B cell (primary cell): ENCODE measurements around the gene TBC1D17. TPM values are rescaled to one million over a fixed set of nuclear protein-coding genes. Genes with fewer than 3 reads are reported as not detected.

Experiments used
- ATAC-seq: fragments of 200-7000 bp; cut with Tn5 transposase; one replicate; pipeline ENCODE4 v1.10.0; 2021; ENCODE audit warnings: low read depth, mild to moderate bottlenecking, moderate number of reproducible peaks, moderate library complexity
- CTCF ChIA-PET: fragments of 350-600 bp; sonication (Branson Sonifier 250); formaldehyde crosslinking; loops from one replicate; lab custom pipeline; 2021; ENCODE audit warnings: antibody characterized with exemption, inconsistent platforms; lab: Charles Lee
- POLR2A ChIA-PET: fragments of 350-600 bp; sonication (Branson Sonifier 250); formaldehyde crosslinking; loops from one replicate; lab custom pipeline; 2021; ENCODE audit warnings: antibody characterized with exemption; lab: Charles Lee
- DNase-seq: peaks from one replicate; pipeline ENCODE4 v3.0.0; 2013
- H2AFZ ChIP-seq: 2 replicates; pipeline ENCODE4 v1.6.1; 2012; ENCODE audit warnings: mild to moderate bottlenecking, low read depth, low read length; ENCODE audit not compliant: insufficient read depth, poor library complexity, severe bottlenecking
- H3K27ac ChIP-seq, 2 donors: 1 replicate in 1 of 2; 2 replicates in 1 of 2; pipeline ENCODE4 v1.5.1; 2012 to 2013; ENCODE audit warnings: low read length in 2 of 2, mild to moderate bottlenecking in 2 of 2, moderate library complexity in 1 of 2
- H3K27me3 ChIP-seq, 4 experiments: fragments of 200-600 bp in 1 of 4; sonication (generic) in 1 of 4; replicated peaks in 1 of 4; 1 replicate in 2 of 4; 2 replicates in 2 of 4; pipeline versions ENCODE4 v1.6.1 to v1.7.0; 2013 to 2016; ENCODE audit warnings: low read length in 3 of 4, mild to moderate bottlenecking in 2 of 4, mixed read lengths in 1 of 4, moderate library complexity in 1 of 4; ENCODE audit not compliant: insufficient read depth in 4 of 4, control insufficient read depth in 3 of 4; ENCODE audit errors: control extremely low read depth in 1 of 4
- H3K36me3 ChIP-seq, 2 experiments: replicated peaks in 1 of 2; 1 replicate in 1 of 2; 2 replicates in 1 of 2; pipeline versions ENCODE4 v1.6.1 to v1.7.1; 2013; ENCODE audit warnings: low read length in 1 of 2; ENCODE audit not compliant: insufficient read depth in 2 of 2, control insufficient read depth in 1 of 2; ENCODE audit errors: control extremely low read depth in 1 of 2, extremely low read depth in 1 of 2
- H3K4me1 ChIP-seq, 2 donors: fragments of 200-600 bp in 1 of 2; sonication (generic) in 1 of 2; 1 replicate in 1 of 2; 2 replicates in 1 of 2; pipeline versions ENCODE4 v1.5.1 to v1.6.1; 2013 to 2017; ENCODE audit warnings: low read length in 2 of 2; ENCODE audit not compliant: control insufficient read depth in 2 of 2, insufficient read depth in 2 of 2
- H3K4me2 ChIP-seq: replicated peaks from 2 replicates; pipeline ENCODE3; 2012; ENCODE audit warnings: mild to moderate bottlenecking, low read depth, low read length; ENCODE audit not compliant: poor library complexity, severe bottlenecking
- H3K4me3 ChIP-seq, 5 experiments: fragments of 200-600 bp in 1 of 5; sonication (generic) in 1 of 5; 1 replicate in 3 of 5; 2 replicates in 2 of 5; pipeline versions ENCODE4 v1.5.1 to v1.7.0; 2011 to 2016; ENCODE audit warnings: low read length in 4 of 5, mild to moderate bottlenecking in 4 of 5, low read depth in 2 of 5, control low read depth in 1 of 5, moderate library complexity in 1 of 5; ENCODE audit not compliant: insufficient read depth in 1 of 5; ENCODE audit errors: control extremely low read depth in 1 of 5, extremely low read depth in 1 of 5
- H3K79me2 ChIP-seq: fragments of 200-600 bp; sonication (generic); one replicate; pipeline ENCODE4 v1.6.0; 2016; ENCODE audit warnings: low read length; ENCODE audit not compliant: control insufficient read depth, insufficient read depth
- H3K9ac ChIP-seq: fragments of 200-600 bp; sonication (generic); 2 replicates; pipeline ENCODE4 v1.6.1; 2017; ENCODE audit warnings: mild to moderate bottlenecking, low read length, moderate library complexity
- H3K9me3 ChIP-seq, 3 donors: one replicate each; pipeline versions ENCODE4 v1.6.1 to v1.7.1; 2013; ENCODE audit warnings: low read length in 2 of 3; ENCODE audit not compliant: control insufficient read depth in 2 of 3, insufficient read depth in 1 of 3; ENCODE audit errors: control extremely low read depth in 1 of 3
- H4K20me1 ChIP-seq: 2 replicates; pipeline ENCODE4 v1.6.0; 2012; ENCODE audit warnings: mild to moderate bottlenecking, low read length; ENCODE audit not compliant: insufficient read depth, control insufficient read depth, poor library complexity, severe bottlenecking
- H3K27ac Mint-ChIP-seq: one replicate; pipeline ENCODE4 v1.8.0; 2021; ENCODE audit warnings: mixed read lengths
- H3K27me3 Mint-ChIP-seq: one replicate; pipeline ENCODE4 v1.8.0; 2021; ENCODE audit warnings: mixed read lengths
- H3K4me1 Mint-ChIP-seq: one replicate; pipeline ENCODE4 v1.8.0; 2021; ENCODE audit warnings: mixed read lengths
- H3K4me3 Mint-ChIP-seq: one replicate; pipeline ENCODE4 v1.8.0; 2021; ENCODE audit warnings: mixed read lengths
- H3K9me3 Mint-ChIP-seq: one replicate; pipeline ENCODE4 v1.8.0; 2022; ENCODE audit warnings: mixed read lengths; ENCODE audit not compliant: insufficient read depth
- EZH2 ChIP-seq: IDR thresholded peaks from 2 replicates; pipeline ENCODE4 v1.6.1; 2012; ENCODE audit warnings: borderline replicate concordance, low read depth, mild to moderate bottlenecking, moderate library complexity, low read length; ENCODE audit not compliant: insufficient read depth, poor library complexity, severe bottlenecking
- WGBS: methylation state at CpG from one replicate; pipeline ENCODE4 v1.1.5; 2013; ENCODE audit warnings: missing lambda C conversion rate; ENCODE audit not compliant: insufficient coverage; 5-methylcytosine and 5-hydroxymethylcytosine counted together
- intact Hi-C: fragments of 100-400 bp; cut with micrococcal nuclease; formaldehyde crosslinking; loops from one replicate; pipeline ENCODE4 v1.10.0; 2022
- polyA plus RNA-seq: library from polyadenylated mRNA; depleted of rRNA; stranded (reverse); fragments of >200 nt; gene quantifications from 2 replicates; pipeline ENCODE4 v1.2.3, GENCODE V29; 2012
- total RNA-seq, 2 donors: library from RNA; stranded (reverse); fragments of 120-200 nt in 1 of 2; gene quantifications; 1 replicate in 1 of 2; 2 replicates in 1 of 2; pipeline versions ENCODE4 v1.2.3 to v1.2.4, GENCODE V29; 2013 to 2022
- TF ChIP-seq, protein P1 (sequence below): fragments of 200-600 bp; IDR thresholded peaks from one replicate; pipeline ENCODE4 v1.8.0; 2022; ENCODE audit warnings: antibody characterized with exemption, mild to moderate bottlenecking

The TBC1D17 gene
- total and polyA plus RNA-seq, 2 donors (not counting 1 experiment from before 2014, with no cell fraction given): 85.7 to 98.7 TPM

DNA sequence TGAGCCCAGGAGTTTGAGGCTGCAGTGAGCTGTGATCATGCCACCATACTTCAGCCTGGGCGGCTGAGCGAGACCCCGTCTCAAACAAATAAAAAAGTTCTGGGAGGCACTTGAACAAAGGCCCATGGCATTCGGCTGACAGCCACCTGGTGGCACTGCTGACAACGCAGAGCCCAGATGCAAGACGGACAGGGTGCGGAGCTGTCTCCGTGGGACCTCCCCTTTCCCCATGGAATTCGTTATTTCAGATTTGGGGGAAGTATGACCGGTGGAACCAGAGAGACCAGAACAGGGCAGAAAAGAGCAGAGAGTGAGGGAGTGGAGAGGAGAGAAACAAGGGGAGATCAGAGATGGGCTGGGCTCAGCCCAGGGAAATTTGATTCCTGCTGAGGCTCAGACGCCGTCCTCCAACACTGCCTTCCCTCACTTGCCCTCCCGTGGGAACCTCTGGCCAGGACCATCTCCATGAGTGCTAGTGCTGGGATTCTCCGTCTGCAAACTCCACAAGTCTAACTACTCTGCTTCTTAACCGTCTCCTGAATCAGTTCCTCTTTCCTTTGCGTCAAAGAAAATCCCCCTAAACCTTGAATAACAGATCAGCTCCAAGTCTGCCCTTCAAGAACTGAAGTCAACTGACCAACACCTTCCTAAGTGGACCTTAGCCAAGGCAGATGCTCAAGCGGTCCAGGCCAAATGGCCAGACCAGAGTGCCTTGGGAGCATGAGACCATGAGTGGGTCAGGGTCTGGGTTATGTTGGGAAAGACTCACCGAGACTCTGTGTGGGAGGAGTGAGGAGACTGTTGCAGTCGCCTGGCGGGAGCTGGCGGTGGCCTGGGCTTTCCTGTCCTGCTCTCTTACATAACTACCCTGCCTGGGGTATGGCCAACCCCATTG, 39.6 kb downstream of the TBC1D17 start:
- ATAC-seq: peak; percentile 67
- Mint-ChIP-seq H3K4me1 (peaks cover 54% of the 10 kb centered on the region), H3K9me3 (no peaks in the 10 kb centered on the region), H3K27me3 (no peaks in the 10 kb centered on the region), H3K27ac (peak overlapping the region; percentile 95), H3K4me3 (peak overlapping the region; percentile 88)
- H3K9me3 ChIP-seq: peaks cover 0 to 3% (median 0%) of the 10 kb centered on the region in 3 donors
- H2AFZ ChIP-seq: no peak overlapping the region
- no peaks in the 10 kb centered on the region for H3K27me3 ChIP-seq
- TF ChIP-seq, protein P1, sequence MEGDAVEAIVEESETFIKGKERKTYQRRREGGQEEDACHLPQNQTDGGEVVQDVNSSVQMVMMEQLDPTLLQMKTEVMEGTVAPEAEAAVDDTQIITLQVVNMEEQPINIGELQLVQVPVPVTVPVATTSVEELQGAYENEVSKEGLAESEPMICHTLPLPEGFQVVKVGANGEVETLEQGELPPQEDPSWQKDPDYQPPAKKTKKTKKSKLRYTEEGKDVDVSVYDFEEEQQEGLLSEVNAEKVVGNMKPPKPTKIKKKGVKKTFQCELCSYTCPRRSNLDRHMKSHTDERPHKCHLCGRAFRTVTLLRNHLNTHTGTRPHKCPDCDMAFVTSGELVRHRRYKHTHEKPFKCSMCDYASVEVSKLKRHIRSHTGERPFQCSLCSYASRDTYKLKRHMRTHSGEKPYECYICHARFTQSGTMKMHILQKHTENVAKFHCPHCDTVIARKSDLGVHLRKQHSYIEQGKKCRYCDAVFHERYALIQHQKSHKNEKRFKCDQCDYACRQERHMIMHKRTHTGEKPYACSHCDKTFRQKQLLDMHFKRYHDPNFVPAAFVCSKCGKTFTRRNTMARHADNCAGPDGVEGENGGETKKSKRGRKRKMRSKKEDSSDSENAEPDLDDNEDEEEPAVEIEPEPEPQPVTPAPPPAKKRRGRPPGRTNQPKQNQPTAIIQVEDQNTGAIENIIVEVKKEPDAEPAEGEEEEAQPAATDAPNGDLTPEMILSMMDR: peak; percentile 47
- TF ChIP-seq EZH2: no peak
- H4K20me1 ChIP-seq: peaks cover 55% of the 10 kb centered on the region
- peak overlapping the region; percentile 27 for H3K4me2 ChIP-seq
- H3K79me2 ChIP-seq: peaks cover 75% of the 10 kb centered on the region
- no peak for DNase-seq
- no peak overlapping the region for H3K9ac ChIP-seq
- H3K4me1 ChIP-seq: peaks cover 0 to 6% of the 10 kb centered on the region in 2 donors
- no peak overlapping the region for H3K4me3 ChIP-seq
- peak overlapping the region; percentile 34 to 50 for H3K27ac ChIP-seq
- 66% methylated on average over 14 of the region's 21 CpGs for WGBS
- CTCF ChIA-PET: interaction anchor here (0.6 to 3.4 kb wide), 13 partner anchors 10 to 695 kb away, joined by 3 to 17 read pairs (median 5); partner anchors contain the start of genes ATF5, IL4I1 and NUP62
- H3K36me3 ChIP-seq: peaks cover 0 to 56% of the 10 kb centered on the region in 2 experiments
- POLR2A ChIA-PET: interaction anchor here (1.0 to 4.9 kb wide), 4 partner anchors 9 to 24 kb away, joined by 3 to 28 read pairs (median 4); partner anchors contain the start of genes ATF5 and NUP62
- intact Hi-C loops: no loop called here
